ENCODE data around the gene CDH13.

Gene CDH13

GRCh38 chr16:82960918-82961317, 334.1 kb downstream of the CDH13 start:
- TF ChIP-seq REST (IDR thresholded peaks at IDR 0.05; ENCODE audit: insufficient read depth in 1 of 2, low read depth in 2 of 2, low read length in 2 of 2) (no peak), SIN3A (IDR thresholded peaks at IDR 0.05; ENCODE audit: borderline replicate concordance, insufficient read depth, low read length) (no peak), POLR2AphosphoS5 (IDR thresholded peaks at IDR 0.05; ENCODE audit: low read depth, low read length) (no peak), TAF1 (IDR thresholded peaks at IDR 0.05; ENCODE audit: borderline replicate concordance, insufficient read depth, low read length) (no peak), FOXP2 (optimal IDR thresholded peaks at IDR 0.05; ENCODE audit: borderline replicate concordance, extremely low read depth, extremely low read length, insufficient read depth) (no peak)

DNA sequence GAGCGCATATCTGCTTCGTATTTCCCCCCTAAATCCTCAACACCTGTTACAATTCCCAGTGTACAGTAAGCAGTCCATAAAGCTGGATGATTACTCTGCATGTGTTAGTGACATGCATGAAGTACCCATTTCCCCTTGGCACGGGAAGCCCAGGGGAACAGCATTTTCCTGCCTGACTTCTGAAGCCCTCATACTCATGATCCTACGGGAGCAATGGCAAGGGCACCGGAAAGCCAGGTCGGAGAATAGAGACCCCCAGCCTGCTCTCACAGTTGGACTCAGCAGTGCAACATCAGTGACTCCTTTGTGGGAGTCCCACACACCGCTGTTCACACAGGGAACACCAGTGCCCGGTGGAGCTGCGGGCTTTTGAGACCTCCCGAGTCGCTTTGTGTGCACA, 336.9 kb downstream of the CDH13 start:
- TF ChIP-seq FOXP2 (optimal IDR thresholded peaks at IDR 0.05; ENCODE audit: borderline replicate concordance, extremely low read depth, extremely low read length, insufficient read depth) (no peak), POLR2AphosphoS5 (IDR thresholded peaks at IDR 0.05; ENCODE audit: low read depth, low read length) (no peak), SIN3A (IDR thresholded peaks at IDR 0.05; ENCODE audit: borderline replicate concordance, insufficient read depth, low read length) (no peak), TAF1 (IDR thresholded peaks at IDR 0.05; ENCODE audit: borderline replicate concordance, insufficient read depth, low read length) (no peak), REST (IDR thresholded peaks at IDR 0.05; ENCODE audit: insufficient read depth in 1 of 2, low read depth in 2 of 2, low read length in 2 of 2) (no peak)

DNA sequence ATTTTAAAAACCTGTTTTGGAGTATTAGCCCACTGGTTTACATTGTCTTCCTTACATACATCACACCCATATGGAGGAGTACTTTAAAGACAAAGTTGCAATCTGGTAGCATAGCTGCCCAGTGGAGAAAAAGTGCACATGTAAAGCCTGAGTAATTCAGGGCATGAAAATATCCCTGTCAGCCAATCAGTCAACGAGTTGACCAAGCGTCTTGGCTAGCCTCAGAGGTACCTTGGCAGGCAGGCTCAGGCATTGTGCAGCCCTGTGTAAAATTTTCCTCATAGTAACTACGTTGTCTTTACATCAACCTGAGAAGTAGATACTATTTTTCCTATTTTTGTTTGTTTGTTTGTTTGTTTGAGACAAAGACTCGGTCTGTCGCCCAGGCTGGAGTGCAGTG, 339.0 kb downstream of the CDH13 start:
- no peak for TF ChIP-seq TAF1 (IDR thresholded peaks at IDR 0.05; ENCODE audit: borderline replicate concordance, insufficient read depth, low read length)
- TF ChIP-seq SIN3A (IDR thresholded peaks at IDR 0.05; ENCODE audit: borderline replicate concordance, insufficient read depth, low read length) = no peak
- TF ChIP-seq FOXP2 (optimal IDR thresholded peaks at IDR 0.05; ENCODE audit: borderline replicate concordance, extremely low read depth, extremely low read length, insufficient read depth) = no peak
- no peak for TF ChIP-seq REST (IDR thresholded peaks at IDR 0.05; ENCODE audit: insufficient read depth in 1 of 2, low read depth in 2 of 2, low read length in 2 of 2)
- TF ChIP-seq POLR2AphosphoS5 (IDR thresholded peaks at IDR 0.05; ENCODE audit: low read depth, low read length) = no peak

DNA sequence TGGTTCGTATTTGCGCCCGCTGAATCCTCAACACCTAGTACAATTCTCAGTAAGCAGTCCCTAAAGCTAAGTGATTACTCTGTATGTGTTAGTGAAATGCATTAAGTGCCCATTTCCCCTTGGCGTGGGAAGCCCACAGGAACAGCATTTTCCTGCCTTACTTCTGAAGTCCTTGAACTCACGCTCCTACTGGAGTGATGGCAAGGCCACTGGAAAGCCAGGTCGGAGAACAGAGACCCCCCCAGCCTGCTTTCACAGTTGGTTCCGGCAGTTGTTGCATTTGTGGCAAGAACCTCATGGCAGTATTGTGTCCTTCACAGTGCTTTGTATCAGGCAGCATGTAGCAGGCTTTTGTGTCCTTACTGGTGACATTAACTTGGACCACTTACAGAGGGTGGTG, 340.7 kb downstream of the CDH13 start:
- TF ChIP-seq POLR2AphosphoS5 (IDR thresholded peaks at IDR 0.05; ENCODE audit: low read depth, low read length) (no peak), TAF1 (IDR thresholded peaks at IDR 0.05; ENCODE audit: borderline replicate concordance, insufficient read depth, low read length) (no peak), FOXP2 (optimal IDR thresholded peaks at IDR 0.05; ENCODE audit: borderline replicate concordance, extremely low read depth, extremely low read length, insufficient read depth) (no peak), REST (IDR thresholded peaks at IDR 0.05; ENCODE audit: insufficient read depth in 1 of 2, low read depth in 2 of 2, low read length in 2 of 2) (no peak), SIN3A (IDR thresholded peaks at IDR 0.05; ENCODE audit: borderline replicate concordance, insufficient read depth, low read length) (no peak)

DNA sequence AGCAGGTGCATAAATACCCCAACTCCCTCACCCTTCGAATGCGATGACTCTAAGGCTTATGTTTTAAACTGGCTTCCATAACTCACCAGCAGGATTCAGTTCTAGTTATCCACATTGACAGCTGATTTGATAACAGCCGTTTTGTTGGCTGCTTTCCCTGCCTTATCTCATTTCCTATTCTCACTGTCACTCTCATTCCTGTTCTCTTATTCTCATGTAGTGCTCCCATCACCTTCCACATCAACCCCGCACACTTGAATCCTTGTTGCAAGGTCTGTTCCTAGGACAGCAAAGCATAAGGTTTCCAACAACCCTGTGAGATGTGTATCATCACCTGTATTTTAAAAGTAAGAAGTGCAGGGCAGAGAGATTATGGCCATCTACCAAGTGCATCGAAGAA, 344.4 kb downstream of the CDH13 start:
- TF ChIP-seq REST (IDR thresholded peaks at IDR 0.05; ENCODE audit: insufficient read depth in 1 of 2, low read depth in 2 of 2, low read length in 2 of 2) = no peak
- no peak for TF ChIP-seq FOXP2 (optimal IDR thresholded peaks at IDR 0.05; ENCODE audit: borderline replicate concordance, extremely low read depth, extremely low read length, insufficient read depth)
- no peak for TF ChIP-seq SIN3A (IDR thresholded peaks at IDR 0.05; ENCODE audit: borderline replicate concordance, insufficient read depth, low read length)
- TF ChIP-seq TAF1 (IDR thresholded peaks at IDR 0.05; ENCODE audit: borderline replicate concordance, insufficient read depth, low read length) = no peak
- no peak for TF ChIP-seq POLR2AphosphoS5 (IDR thresholded peaks at IDR 0.05; ENCODE audit: low read depth, low read length)
